Activated effector memory CD4-positive, alpha-beta T cell treated with Interleukin-2 at 50 U/mL for 16 hours (primary cell): ENCODE results near the gene CYSLTR2.

Source experiments
- DNase-seq: peaks from one replicate; pipeline ENCODE4 v3.0.0-alpha.2; 2020

Gene CYSLTR2

GRCh38 chr13:48748681-48749080 lies 95.0 kb downstream of the CYSLTR2 start:
- DNase-seq: no peak

GRCh38 chr13:48749144-48749543 lies 95.4 kb downstream of the CYSLTR2 start:
- no peak for DNase-seq

DNA sequence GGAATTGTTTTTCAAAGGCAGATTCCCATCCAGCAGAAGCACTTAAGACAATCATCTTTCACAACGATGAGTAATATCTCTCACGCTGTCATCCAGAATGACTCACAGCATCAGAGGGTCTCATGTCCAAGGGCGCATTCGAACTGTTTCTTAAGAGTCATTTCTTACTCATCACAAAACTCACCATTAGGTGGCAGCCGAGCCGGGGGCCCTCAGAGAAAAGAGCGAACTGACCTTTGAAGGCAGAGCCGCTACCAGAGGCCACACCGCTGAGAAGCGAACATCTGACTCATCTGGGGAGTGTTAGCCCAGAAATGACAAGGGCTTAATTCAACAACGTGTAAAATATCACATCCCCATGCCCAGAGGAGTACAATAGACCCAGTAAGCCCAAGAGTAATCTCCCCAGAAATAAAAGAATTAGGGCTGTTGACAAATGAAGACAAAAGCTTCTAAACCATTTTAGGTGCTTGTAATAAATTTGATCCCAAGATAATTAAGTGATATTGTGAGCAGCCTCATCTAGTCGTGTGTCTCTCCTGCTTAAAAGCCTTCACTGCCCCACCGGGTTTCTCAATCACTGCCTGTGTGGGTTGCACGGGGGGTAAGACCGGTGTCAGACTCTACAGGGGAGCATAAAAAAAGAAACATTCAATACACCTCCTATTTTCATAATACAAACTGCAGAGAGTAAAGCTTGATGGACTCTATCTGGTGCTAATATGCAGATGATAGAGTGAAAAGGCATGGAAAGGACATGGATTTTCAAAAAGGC lies 96.2 kb downstream of the CYSLTR2 start:
- peak; percentile 44 for DNase-seq

- no peak for DNase-seq
Measured at GRCh38 chr13:48750588-48751383, 97.1 kb downstream of the CYSLTR2 start.

DNA sequence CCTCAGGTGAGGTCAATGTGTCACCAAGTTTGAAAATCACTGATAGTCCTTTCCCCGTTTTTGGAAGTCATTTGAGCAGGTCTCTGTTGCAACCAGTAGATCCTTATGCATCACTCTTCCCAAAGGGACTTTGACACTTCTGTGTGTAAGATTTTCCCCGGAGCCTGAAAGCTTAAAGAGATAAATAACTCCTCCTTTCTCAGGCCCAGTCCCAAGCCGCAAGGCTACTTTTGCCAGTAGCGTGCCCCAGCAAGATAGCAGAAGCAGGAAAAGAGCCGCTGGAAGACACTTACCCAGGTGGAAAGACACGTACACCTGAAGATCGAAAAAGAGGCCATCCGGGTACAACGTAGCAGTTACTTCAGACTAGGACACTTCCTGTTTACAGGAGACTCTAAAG lies 106.9 kb downstream of the CYSLTR2 start:
- no peak for DNase-seq
